Stimulated activated CD8-positive, alpha-beta memory T cell treated with anti-CD3 and anti-CD28 coated beads, Interleukin-12 subunit alpha, Interleukin-12 subunit beta, amount 100 ng/mL, for 1 hour (primary cell): Measurements from ENCODE around the gene VSTM2B.
"Not testable (repeated sequence)": the region's sequence is repeated elsewhere in the genome, so short reads cannot be mapped to it uniquely, and the experiment has no call there.

Experiments used
- DNase-seq: peaks from one replicate; pipeline ENCODE4 v3.0.0-alpha.2; 2020; ENCODE audit warnings: low read depth

Gene VSTM2B

DNA sequence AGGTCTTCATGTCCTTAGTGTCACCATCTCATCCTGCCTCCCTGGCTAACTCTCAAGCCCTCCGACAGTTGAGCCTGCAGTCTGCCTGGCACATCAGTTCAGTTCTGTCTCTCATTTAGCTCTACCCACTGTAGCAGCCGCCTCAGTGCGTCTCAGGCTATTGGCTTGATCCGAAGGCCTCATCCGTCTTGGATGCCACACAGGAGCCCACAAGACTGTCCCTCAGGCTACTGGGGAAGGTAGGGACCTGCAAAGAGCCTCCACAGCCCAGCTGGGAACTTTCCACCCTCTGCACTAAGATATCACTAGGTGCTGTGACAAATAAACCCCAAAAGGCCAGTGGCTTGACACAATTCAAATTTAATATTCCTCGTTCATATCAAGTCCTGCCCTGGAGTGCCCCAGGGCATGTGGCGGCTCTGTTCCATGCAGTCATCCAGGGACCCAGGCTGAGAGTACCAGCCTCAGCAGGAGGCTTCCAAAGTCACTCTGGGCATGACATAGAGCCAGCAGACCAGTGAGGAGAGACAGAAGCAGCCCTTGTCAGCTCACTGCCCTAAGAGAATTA is 5.7 kb downstream of the VSTM2B start:
- DNase-seq = no peak

DNA sequence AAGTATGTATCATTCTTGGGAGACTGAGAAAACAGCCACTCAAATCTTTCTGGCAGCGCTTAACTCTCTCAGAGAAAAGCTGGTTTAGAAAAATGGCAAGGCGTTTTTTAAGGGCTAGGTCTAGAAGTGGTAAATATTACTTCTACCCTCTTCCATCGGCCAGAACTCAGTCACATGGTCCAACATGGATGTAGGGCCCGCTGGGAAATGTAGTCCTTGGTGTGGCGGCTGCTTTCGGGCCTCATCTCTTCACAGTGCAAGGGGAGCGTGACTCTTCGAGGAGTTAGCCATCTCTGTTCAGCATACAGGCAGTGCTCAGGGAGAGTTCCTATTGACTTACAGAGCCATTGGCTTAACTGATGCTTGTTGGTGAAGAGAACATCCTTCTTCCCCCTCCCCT is 6.3 kb downstream of the VSTM2B start:
- DNase-seq = no peak

DNA sequence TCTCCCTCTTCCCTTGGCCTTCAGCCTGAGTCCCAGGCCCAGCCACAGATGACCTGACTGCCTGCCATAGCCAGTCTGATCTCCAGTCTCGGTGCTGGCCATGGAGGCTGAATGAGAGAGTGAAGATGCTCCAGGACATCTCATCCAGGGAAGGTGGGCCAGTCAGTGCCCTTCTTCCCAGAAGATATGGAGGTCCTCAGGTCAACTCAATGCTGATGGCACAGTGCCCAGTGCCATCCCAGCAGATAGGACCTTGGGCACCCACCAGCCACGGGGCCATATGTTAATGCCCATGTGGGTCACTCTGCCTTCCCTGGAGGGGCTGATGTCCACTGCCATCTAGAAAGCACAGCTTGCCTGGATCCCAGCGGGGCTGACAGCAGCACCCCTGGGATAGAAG is 7.2 kb downstream of the VSTM2B start:
- DNase-seq = no peak

DNA sequence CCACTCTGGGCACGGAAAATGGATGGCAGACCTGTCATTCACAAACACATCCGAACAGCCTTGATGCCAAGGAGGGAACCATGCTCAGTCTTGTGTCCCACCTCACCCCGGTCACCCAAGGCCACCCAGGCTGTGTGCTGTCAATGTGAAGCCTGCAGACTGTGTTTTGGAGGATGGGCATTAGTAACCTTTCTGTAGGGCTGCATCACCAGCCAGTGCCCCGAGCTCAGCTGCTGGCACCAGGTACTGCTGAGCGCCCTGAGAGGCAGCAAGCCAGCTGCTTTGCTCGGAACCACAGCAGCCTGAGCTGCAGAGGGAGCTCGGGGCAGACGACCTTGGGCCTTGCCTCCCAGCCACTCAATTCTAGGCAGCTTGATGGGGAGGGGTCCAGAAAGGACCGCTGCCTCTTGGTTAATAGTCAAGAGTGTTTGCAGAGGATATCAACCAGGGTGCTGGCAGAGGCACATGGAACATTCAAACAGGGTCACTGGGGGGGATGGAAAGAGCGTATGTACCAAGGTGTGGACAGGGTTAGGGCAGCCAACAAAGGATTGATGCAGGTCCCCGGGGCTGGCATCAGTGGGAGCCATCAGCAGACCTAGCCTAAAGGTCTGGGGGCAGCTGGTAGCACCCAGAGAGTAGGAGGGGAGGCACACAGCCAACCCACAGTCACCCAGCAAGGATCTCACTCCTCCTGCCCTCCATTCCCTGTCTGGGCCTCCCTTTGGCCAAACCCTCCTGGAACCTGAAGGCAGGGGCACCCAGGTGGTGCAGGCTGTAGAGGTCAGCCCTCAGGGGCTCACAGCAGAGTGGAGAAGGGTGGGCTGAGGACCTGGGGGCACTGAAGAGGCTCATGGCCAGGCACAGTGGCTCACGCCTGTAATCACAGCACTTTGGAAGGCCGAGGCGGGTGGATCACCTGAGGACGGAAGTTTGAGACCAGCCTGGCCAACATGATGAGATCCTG is 8.1 kb downstream of the VSTM2B start:
- no peak for DNase-seq

DNA sequence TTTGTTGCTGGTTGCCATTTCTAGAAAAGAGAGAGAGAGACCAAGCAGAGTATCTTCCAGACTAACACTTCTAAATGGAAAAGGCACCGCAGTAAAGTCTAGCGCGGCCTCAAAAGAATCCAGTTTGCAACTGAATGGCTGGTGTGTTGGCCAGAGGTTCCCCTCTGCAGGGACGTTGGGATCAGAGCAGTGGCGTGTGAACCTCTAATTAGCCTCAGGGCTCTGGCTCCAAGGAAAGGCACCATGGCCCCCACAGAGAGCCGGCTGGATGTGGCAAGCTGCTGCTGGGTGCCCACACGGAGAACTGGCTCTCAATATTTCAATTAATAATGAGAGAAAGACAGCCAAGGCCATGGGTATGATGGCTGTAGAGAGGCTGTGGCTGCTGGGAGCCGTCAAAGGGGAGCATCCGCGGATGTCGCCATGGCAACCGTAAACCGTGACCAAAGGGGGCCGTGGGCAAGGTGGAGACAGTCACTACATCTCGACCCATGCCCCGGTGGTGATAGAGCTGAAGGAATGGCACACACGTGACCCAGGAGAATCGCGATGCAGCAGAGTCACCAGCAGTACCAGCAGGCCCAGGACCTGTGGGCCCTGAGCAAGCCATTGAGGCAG is 9.5 kb downstream of the VSTM2B start:
- no peak for DNase-seq

DNA sequence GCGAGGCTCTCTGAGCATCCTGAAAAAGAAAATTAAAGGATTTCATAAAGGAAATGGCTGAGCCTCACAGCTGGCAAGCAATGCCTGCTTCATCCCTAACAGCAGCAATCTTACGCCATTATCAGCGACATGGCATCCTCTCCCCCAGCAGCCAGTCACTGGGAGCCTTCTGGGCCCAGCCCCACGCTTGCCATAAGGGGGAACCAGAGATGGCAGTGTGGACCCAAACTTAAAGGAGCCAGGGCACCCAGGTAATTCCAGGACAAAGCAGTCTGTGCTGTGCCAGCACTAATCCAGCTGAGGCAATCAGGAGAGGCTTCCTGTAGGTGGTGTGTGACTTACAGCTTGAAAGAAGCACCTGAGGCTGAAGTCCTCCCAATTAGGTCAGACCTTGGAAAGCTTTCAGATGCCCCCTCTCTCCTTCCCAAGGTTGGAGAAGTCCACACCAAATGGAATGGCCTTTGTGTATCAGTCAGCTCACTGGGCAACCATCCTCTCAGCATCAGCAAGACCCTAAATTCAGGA is 10.3 kb downstream of the VSTM2B start:
- no peak for DNase-seq

DNA sequence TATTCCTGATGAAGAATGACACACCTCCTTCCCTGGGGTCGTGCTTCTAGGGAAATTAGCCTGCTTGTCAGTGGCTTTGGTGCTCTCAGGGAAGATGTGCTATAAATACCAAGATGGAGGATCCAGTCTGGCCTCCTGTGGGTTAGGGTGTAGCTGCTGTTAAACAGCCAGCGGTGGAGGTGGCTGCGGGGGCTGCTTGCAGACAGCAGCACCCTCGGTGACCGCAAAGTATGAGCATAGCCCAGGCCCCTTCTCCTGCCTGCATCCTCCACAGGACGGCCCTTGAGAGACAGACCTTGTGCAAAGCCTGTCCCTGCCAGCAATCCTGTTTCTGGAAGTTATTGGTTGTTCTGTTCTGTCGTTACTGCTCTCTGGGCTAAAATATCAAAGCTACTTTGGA is 11.4 kb downstream of the VSTM2B start:
- no peak for DNase-seq

DNA sequence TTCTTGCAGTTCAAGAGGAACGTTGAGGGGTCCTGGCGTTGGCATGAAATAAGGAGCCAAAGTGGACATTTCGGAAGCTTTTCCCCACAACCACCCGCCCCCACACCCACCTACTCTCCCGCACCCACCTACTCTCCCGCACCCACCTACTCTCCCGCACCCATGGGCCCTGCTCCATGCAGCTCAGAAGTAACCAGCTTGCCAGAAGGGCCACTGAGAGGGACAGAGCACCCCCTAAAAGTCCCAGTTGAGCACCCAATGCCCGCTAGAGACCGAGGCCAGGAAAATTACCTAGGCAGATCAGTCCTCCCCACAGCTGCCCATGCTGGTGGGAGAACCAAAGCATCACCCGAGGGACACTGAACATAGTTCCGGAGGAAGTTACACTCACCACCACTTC is 11.8 kb downstream of the VSTM2B start:
- no peak for DNase-seq

DNA sequence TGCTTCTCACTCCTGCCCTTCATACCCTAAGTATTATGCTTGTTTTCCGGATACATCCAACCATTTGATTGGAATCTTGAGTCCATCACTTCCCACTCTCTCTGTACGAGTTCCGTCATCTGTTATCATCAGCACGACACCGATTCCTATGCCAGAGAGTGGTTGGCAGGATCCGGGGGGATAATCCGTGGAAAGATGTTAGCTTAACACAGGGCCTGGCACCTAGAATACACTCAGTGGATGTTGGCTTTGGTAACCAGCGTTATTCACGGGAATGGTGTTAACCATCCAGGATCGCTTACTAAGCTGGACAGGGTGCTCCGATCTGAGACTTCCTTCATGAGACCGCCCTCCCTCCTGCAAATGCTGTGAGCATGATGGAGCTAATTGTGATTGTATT is 12.4 kb downstream of the VSTM2B start:
- DNase-seq = no peak

DNA sequence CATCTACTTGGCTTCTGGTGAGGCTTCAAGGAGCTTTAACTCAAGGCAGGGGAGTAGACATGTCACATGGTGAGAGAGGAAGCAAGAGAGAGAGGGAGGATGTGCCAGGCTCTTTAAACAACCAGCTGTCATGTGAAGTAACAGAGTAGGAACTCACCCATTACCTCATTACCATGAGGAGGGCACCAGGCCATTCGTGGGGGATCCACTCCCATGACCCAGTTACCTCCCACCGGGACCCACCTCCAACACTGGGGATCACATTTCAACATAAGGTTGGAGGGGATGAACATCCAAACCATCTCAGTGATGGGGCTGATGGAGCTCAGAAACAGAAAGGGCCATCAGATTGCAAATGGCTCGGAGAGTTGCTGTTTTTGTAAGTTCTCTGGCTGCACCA is 12.9 kb downstream of the VSTM2B start:
- DNase-seq = no peak

DNA sequence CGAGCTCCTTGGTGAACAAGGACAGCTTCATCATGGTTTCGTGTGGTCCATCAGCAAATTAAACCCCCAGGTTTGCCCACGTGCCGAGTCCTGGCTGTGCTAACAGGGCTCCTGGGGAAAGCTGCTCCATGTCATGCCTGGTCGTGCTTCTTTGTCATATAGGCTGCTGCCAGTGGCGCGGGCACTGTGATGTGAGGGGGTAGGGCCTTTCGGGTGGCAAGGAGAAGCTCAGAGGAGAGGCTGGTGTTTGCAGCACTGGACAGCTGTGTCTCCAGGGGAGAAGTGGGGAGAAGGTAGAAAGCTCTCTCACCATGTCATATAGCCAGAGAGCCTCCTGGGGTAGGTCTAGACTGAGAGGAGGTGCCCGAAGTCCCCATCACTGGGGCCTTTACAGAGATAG is 13.3 kb downstream of the VSTM2B start:
- DNase-seq = no peak

DNA sequence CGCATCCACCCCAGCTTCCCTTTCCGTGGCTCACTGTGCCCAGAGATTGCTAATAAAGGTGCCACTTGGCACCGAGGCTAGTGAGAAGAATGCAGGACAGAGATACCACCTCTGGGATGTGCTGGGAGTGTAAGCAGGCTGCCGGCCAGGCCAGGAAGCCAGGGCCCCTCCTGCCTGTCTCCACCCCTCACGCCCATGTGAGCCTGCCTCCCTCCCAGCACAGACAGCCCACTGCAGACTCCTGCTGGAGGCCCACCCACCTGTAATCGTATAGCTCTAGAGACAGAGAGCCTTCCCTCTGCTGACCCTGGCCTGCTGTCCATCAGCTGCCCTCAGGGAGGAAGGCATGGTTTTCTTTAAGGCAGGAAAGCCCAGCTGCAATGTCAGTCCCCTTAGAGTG is 13.9 kb downstream of the VSTM2B start:
- no peak for DNase-seq

DNA sequence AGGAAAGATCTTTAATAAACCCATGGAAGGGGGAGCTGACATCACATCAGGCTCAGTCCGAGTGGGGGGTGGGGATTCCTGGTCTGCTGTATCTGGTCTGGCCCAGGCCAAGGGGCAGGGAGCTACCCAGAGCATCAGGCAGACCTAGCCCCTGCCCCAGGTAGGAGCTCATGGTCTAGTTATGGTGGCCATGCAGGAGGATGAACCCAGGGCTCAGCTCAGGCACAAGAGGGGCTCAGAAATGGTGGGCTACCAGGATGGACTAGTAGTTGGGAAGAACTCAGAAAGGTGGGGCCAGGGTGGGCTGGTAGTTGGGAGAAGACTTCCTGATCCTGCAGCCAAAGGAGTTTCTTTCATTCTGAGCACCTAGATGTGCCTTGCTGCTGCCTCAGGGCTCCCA is 14.3 kb downstream of the VSTM2B start:
- no peak for DNase-seq

DNA sequence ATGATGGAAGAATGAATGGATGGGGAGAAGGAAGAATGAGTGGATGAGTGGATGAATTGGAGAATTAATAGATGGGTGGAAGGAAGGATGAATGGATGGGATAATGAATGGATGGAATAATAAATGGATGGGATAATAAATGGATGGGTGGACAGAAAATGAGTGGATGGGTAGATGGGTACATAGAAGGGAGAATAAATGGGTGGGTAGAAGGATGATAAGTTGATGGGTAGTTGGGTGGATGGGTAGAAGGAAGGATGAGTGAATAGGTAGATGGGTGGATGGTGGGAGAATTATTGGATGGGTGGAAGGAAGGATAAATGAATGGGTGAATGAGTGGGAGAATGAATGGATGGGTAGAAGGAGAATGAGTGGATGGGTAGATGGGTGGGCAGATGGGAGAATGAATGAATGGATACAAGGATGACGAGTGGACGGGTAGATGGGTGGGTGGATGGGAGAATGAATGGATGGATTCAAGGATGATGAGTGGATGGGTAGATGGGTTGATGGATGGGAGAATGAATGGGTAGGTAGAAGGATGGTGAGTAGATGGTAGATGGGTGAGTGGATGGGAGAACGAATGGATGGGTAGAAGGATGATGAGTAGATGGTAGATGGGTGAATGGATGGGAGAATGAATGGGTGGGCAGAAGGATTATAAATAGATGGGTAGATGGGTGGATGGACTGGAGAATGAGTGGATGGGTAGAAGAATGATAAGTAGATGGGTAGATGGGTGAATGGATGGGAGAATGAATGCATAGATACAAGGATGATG is 15.9 kb downstream of the VSTM2B start:
- DNase-seq = no peak

DNA sequence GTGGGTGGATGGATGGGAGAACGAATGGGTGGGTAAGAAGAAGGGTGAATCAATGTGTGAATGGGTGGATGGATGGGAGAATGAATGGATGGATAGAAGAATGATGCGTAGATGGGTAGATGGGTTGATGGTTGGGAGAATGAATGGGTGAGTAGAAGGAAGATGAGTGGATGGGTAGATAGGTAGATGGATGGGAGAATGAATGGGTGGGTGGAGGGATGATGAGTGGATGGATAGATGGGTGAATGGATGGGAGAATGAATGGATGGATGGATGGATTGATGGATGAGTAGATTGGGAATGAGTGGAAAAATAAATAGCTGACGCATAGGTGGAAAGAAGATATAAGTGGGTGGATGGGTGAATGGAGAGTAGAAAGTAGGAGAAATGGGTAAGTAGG is 16.5 kb downstream of the VSTM2B start:
- no peak for DNase-seq

DNA sequence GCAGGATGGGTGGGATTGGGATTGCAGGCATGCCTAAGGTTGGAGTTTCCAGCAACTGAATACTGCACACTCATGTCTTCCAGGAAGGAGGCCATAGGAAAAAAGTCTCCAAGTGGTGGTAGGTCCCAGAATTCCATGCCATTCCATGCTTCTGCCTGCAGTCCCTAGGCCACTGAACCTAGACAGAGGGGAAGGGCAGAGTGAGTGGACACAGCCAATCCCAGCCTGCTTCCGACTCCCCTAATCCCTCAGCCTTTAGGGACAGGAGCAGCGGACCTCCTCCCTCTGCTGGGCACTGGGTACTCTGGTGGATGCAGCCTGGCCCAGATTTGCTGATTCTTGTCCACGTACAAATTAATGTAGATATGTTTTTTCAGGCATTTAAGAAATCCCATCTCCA is 17.0 kb downstream of the VSTM2B start:
- DNase-seq = no peak

DNA sequence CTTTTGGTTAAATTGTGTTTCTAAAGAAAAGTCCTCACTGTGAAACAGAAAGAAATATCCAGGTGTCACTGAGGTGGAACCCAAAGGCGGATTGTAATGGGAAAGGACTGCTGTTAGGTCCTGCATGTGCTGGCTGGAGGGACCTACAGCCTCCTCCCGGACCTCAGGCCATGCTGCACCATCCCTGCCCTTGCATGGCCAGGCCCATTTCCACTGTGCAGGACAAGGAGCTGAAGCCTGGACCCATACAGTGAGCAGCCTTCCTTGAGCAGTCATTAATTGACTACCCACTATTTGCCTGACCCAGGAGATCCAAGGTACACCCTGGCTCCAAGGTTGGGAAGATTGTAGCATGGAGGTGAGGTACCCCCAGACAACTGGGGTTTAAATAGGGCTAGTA is 17.6 kb downstream of the VSTM2B start:
- DNase-seq = no peak

DNA sequence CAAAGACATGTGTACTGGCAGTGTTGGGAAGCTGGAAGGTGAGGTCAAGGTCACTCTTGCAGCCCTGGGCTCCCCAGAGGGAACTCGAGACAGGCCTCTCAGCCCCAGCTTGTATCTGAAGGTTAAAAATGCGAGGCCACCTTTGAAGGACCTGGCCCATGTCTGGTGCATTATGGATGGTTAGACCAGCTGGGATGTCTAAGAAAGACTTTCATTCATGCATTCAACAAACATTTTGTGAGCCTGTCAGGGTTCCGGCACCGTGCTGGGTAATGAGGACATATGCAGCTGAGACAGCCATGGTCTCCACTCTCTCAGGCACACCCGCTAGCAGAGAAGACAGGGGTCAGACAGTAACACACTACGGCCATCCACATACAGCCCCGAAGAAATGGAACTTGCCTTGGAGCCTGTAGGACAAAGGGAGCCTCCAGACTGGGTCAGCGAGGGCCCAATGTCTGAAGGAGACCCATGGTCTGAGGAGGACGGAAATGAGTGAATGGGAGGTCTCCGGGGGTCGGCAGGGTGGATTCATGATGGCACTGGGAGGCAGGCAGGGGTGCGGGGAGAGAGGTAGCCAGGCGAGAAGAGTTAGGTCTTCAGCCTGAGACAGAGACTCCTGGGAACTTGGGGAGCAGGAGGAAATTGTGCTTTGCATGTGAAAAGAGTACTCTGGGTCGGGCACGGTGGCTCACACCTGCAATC is 19.0 kb downstream of the VSTM2B start:
- DNase-seq = no peak

DNA sequence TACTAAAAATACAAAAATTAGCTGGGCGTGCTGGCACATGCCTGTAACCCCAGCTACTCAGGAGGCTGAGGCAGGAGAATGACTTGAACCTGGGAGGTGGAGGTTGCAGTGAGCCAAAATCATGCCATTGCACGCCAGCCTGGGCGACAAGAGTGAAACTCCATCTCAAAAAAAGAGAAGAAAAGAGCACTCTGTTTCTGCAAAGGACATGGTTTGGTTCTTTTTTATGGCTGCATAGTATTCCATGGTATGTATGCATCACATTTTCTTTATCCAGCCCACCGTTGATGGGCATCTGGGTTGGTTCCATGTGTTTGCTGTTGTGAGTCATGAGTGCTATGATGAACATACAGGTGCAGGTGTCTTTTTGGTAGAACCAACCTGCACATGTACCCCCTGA is 19.7 kb downstream of the VSTM2B start:
- DNase-seq = not testable (repeated sequence)

DNA sequence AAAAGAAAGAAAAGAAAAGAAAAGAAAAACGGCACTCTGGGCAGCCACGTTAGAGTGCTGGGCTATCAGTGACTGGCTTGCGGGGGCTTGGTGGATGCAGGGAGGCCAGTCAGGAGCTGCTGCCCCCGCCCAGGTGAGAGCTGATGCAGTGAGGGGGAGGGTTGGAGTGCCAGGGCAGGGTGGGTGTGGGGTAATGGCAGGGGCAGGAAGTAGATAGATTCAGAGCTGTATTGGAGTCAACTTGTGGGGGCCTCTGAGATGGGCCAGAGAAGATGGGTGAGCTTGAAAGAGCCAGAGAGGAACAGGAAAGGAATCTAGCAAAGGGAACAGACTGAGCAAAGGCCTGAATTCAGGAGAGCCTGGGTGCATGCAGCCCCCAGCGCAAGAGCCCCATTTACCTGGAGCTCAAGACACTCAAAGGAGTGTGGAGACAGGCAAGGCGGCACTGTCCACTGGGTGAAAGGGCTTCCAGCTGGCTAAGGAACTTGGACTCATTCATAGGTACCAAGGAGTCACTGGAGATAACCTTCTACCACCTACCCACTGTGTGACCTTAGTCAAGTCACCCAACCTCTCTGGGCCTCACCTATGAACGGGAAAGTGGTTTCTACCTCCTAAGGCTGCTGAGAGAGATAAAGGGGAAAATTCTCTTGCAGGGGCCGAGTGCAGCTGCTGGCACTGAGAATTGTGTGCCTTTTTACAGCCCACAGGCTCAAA is 20.2 kb downstream of the VSTM2B start:
- no peak for DNase-seq

DNA sequence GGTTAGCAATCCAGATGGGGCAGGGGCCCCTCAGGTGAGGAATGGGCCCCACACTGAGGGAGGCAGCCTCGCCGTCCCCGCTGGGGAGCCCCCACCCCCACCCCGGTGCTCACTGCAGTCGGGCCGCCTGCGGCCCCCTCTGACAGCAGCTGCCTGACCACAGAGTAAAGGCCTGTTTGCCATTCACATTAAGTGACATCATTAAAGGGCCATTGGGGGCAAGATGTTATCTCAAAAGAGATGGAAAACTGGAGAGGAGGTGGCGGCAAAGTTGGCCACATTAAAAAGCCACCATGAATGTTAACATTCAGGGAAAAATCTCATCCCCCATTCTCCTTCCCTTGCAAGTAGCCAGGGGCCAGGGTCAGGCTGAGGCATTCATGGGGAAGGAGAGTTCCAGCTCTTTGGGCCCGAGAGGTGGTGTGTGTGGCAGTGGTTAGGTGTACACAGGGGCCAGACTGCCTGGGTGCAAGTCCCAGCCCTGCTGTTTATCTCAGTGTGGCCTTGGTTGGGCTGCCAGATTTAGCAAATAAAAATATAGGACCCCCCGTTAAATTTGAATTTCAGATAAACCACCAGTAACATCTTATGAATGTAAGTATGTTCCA is 20.9 kb downstream of the VSTM2B start:
- DNase-seq = no peak
